ENCODE data around the gene GLRX5.
"Not testable (repeated sequence)": the region's sequence is repeated elsewhere in the genome, so short reads cannot be mapped to it uniquely, and the experiment has no call there.

The GLRX5 gene

GRCh38 chr14:95561001-95561412 is 26.2 kb downstream of the GLRX5 start:
- DNase-seq, result peak; percentile 73 to 82 (median 75)

- peak in 2 of 3 donors; percentile 4 to 13 for DNase-seq
These were observed 28.2 kb downstream of the GLRX5 start for GRCh38 chr14:95562892-95563685.

- no peak for DNase-seq
These were observed 29.2 kb downstream of the GLRX5 start for GRCh38 chr14:95564060-95564459.

DNA sequence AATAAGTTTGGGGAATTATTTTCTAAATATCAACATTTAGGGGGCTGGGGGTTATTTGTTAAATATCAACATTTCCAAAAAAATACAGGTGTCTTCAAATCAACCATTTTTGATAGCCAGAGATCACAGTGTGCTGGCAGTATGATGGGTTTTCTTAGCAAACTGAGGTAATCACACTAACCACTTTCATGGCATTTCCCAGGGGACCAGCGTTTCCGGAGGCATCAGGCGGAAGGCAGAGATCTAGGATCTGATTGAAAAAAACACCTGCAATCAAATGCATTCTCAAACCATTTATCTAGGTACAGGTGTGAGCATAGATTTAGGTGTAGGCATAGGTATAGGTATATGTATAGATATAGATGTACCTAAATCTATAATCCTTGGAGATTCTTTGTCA is 34.6 kb downstream of the GLRX5 start:
- DNase-seq, result no peak

- no peak for DNase-seq
These were observed 38.5 kb downstream of the GLRX5 start for GRCh38 chr14:95573313-95573712.

GRCh38 chr14:95575840-95576473 is 41.1 kb downstream of the GLRX5 start:
- no peak for DNase-seq

DNA sequence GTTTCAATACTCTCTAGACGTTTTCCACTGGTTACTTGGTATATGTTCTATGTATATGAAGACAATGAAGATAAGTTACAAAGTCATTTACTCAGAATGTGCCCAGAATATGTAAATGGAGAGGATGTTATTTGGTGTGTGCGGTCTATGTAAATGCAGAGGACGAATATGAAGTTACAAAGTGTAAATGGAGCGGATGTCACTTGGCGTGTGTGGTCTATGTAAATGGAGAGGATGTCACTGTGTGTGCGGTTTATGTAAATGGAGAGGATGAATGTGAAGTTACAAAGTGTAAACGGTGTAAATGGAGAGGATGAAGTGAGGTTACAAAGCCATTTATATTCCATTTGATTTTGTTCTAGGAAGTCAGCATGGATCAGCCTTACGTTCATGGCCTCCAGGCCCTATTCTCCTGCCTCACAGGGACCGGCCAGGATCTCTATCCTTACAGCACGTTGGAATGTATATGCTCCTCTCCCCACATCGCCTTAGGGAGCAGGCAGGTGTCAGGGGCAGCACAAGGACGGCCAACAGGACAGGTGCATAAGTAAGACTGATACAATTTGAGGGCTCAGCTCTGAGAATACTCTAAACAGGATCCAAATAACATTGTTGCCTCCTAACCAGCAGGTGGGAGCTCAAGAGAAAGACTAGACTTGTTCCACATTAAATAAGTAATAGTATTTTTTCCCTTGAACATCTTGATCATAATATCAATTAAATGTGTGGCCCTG is 42.4 kb downstream of the GLRX5 start:
- no peak for DNase-seq

DNA sequence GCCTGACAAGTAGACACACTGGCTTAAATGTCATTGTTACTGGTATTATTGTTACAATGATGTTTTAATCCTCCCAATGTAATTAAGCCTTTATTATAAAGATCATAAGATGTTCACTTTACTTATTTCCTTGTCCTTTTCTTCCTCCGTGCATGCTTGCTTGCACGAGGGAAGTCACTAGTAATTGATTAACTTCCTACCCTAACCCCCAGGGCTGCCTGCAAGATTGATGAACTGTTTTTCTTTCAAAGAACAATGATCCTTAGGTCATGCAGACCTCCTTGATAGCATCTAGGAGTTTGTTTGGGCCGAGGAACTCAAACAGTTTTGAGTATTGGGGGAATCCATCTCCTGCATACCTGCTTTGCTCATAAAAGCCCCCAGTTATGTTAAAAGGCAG is 43.0 kb downstream of the GLRX5 start:
- DNase-seq, result no peak

DNA sequence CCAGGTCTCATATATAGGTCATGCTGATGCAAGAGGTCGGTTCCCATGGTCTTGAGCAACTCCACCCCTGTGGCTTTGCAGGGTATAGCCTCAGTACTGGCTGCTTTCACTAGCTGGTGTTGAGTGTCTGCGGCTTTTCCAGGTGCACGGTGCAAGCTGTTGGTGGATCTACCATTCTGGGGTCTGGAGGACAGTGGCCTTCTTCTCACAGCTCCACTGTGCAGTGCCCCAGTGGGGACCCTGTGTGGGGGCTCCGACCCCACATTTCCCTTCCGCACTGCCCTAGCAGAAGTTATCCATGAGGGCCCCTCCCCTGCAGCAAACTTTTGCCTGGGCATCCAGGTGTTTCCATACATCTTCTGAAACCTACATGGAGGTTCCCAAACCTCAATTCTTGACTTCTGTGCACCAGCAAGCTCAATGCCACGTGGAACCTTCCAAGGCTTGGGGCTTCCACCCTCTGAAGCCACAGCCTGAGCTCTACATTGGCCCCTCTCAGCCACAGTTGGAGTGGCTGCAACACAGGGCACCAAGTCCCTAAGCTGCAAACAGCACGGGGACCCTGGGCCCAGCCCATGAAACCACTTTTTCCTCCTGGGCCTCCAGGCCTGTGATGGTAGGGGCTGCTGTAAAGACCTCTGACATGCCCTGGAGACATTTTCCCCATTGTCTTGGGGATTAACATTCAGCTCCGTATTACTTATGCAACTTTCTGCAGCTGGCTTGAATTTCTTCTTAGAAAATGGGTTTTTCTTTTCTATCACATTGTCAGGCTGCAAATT is 49.2 kb downstream of the GLRX5 start:
- DNase-seq, result not testable (repeated sequence)

DNA sequence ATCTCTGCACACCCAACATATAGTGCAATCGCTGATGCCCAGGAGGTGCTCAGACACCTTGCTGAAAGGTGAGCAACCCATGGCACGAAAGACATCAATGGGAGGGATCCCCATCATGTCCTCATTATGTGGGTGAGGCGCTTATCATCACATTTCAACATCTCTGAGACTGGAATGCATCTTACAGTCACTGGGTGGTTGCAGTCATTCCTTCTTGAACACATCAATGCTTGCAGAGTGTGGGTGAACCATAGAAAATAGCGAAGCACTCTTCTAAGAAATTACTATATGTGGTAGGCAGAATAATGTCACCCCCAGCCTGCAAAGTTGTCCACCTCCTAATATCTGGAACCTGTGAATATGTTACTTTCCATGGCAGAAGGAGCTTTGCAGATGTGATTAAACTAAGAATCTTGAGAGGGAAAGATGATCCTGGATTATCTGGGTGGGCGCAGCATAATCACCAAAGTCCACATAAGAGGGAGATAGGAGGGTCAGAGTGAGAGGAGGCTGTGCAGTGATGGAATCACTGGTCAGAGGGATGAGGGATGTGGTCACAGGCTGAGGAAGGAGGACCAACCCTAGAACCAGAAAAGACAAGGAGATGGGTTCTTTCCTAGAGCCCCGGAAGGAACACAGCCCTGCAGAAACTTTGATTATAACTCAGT is 51.2 kb downstream of the GLRX5 start:
- no peak for DNase-seq

- not testable (repeated sequence) for DNase-seq
These were observed 56.3 kb downstream of the GLRX5 start for GRCh38 chr14:95591182-95591581.
